ENCODE results near the gene QPCT.

The QPCT gene

GRCh38 chr2:37361994-37362698 lies 17.7 kb downstream of the QPCT start:
- no peak for DNase-seq

- DNase-seq = no peak
These were observed 19.9 kb downstream of the QPCT start for GRCh38 chr2:37364351-37364750.

DNA sequence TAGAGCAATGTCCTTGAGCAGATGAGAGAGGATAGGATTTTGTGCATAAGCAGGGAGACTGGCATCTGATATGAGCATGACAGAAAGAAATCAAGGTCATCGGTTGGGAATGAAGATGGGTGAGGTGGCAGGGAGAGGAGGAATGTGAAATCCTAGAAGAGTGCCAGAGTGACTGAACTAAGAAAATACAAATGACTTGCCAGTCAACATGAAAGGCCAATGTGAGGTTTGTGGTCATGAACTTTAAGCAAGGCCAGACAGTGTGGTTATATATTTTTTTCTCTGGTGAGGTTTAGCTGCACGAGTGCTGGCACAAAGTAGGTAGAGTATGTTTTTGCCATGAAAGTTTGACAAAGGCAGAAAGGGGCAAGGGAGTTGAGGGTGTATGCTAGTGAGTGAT lies 21.2 kb downstream of the QPCT start:
- DNase-seq = no peak

DNA sequence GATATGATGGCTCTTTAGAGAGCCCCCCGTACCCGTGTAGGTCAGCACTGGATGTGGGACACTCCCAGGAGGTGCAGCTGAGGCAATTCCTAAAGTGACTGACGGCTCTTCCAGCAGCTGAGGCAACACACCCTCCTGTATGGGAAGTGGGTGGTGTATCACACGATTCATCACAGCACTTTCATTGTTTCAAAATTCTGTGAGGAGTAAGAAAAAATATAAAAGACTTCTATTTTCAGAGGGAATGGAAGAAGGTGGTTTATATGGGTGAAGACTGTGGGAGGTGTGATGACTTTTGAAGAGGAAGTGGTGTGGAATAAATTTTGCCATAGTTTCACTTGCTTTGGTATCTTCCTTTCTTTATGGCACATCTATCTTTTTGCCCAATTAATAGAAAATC lies 22.3 kb downstream of the QPCT start:
- DNase-seq = peak in 1 of 2 donors; percentile 16

DNA sequence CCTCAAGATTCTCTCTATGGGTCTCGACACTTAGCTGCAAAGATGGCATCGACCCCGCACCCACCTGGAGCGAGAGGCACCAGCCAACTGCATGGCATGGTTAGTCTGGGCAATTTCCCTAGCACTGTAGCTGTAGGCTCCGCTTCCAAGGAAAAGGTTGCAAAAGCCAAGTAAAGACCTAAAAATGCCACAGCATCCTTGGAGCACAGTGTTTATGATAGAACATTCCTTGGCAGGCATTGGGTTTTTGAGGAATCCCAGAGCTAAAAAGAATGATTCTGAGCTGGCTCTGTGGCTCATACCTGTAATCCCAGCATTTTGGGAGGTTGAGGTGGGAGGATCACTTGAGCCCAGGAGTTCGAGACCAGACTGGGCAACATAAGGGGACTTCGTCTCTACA lies 22.9 kb downstream of the QPCT start:
- DNase-seq = no peak

DNA sequence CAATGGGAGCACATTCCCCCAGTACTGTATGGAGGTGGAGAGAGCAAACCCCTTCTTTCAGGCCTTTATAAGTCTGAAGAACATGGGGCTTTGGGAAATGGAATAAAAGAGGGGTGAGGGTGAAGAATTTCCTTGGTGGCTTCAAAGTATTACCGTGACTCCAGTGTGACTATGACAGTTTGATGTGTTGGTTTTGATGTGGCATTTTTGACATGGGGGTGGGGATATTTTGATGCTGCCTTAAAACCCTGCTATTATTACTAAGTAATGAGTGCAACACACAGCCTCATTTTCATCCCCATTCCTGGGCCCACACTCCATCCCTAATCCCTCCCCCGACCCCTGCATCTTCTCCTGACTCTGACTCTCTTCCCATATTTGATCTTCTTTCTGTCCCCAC lies 23.6 kb downstream of the QPCT start:
- peak in 1 of 2 donors; percentile 49 for DNase-seq

DNA sequence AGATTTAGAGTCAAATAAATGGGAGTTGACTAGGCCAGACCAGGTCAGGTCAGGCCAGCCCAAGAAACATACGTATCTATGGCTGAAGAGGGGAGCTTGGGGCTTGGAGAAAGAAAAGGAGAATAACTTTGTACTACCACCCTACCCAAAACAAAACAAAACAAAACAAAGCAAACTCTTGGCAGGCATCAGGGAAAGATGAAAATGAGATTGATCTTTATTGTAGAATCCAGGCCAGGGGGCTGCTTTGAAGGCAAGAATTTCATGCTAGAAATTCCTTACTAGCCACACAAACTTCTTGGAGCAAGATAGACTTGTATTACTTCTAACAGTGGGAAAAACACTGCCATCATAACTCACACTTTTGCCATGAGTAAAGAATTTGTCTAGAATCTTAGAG lies 26.2 kb downstream of the QPCT start:
- no peak for DNase-seq

GRCh38 chr2:37372000-37372399 lies 27.6 kb downstream of the QPCT start:
- DNase-seq = no peak

DNA sequence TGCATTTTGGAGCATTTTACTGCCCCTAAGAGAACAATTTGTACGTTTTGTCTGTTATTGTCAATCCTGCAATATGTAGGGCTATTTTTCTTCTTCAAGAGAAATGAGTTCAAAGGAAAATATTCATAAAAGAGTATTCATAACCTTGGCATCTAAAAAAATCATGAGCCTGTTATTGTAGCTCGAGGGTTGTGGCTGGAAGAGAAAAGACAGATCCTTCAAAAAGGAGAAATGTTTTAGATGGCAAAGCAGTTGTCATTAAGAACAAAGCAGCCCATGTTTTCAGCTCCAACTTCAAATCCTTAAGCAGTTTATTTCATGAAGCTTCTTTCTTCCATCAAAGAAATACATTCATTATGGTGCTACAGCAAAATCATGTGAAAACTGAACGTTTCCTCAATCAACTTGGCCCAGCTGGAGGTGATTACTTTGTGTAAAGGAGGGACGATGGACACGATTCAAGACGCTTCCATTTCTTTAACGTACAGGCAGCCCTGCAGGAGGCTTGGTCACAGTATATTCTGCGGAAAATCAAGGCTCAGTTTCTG lies 31.4 kb downstream of the QPCT start:
- DNase-seq = no peak

DNA sequence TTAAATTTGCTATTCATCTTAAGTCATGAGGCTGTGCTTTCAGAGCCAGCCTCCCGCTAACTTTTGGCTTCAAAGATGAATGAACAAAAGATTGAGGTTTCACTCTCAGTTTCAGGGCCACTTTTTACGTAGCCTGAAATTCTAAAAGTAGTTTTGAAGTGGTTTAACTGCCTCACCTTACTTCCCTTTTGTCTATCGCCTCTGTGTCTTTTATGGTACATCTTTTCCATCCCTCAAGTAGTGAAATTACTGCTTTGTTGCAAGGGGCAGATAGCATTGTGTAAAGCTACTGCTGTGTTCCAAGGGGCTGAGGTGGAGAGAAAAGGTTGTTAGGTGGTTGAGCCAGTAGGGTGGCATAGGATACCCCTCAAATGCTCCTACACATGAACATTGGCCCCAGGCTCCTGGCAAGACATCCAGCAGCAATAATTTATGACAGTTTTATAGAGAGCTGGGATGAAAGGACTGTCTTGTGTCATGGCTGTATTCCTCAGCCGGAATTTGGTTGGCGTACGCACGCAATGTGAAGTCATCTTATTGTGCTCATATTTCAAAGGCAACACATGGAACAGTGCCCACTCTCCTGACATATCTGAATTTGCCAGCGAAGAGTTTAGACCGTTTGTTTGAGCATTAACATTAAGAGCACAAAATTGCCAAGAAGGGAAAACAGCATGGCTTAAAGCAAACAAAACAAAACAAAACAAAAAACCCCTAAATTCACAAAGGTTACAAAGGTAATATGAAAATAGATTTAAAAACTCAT lies 32.2 kb downstream of the QPCT start:
- DNase-seq = peak; percentile 37 to 40

- peak; percentile 22 to 37 for DNase-seq
These were observed 32.7 kb downstream of the QPCT start for GRCh38 chr2:37377187-37377532.

- DNase-seq = no peak
These were observed 34.0 kb downstream of the QPCT start for GRCh38 chr2:37378411-37378810.

- peak in 1 of 2 donors; percentile 9 for DNase-seq
These were observed 35.5 kb downstream of the QPCT start for GRCh38 chr2:37379881-37380296.

DNA sequence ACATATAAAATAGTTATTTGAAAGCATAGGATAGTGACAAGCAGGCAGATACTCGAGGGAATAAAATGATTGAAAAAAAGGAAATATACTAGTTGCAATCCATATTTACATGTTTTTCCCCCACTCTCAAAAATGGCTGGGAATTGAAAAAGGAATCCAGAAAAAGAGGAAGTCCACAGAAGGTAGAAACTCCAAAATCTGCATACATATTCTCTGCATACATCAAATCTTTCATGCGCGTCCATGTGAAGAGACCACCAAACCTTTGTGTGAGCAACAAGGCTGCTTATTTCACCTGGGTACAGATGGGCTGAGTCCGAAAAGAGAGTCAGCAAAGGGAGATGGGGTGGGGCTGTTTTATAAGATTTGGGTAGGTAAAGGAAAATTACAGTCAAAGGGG lies 36.4 kb downstream of the QPCT start:
- peak in 1 of 2 donors; percentile 1 for DNase-seq

DNA sequence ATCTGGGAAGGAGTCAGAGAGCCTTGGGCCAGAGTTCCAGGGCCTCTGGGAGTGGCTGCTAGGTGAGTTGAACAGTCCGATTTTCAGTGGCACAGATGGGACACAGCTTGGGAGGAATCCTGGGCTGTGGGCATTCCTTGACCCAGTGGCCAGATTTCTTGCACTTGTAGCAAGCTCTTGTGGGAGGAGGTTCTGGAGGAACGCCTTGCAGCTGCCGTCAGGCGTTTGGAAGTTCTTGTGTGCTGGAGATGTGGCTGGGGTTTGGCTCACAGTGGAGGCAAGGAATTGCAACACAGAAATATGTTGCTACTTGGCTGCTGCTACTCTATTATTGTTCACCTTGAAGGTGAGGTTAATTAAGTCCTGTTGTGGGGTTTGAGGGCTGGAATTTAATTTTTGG lies 39.8 kb downstream of the QPCT start:
- DNase-seq = peak in 1 of 2 donors; percentile 8

- DNase-seq = peak in 1 of 2 donors; percentile 9
These were observed 42.9 kb downstream of the QPCT start for GRCh38 chr2:37387148-37387835.

- peak in 1 of 2 donors; percentile 3 for DNase-seq
These were observed 43.6 kb downstream of the QPCT start for GRCh38 chr2:37388074-37388473.

GRCh38 chr2:37389395-37389794 lies 45.0 kb downstream of the QPCT start:
- DNase-seq = peak in 1 of 2 donors; percentile 17

DNA sequence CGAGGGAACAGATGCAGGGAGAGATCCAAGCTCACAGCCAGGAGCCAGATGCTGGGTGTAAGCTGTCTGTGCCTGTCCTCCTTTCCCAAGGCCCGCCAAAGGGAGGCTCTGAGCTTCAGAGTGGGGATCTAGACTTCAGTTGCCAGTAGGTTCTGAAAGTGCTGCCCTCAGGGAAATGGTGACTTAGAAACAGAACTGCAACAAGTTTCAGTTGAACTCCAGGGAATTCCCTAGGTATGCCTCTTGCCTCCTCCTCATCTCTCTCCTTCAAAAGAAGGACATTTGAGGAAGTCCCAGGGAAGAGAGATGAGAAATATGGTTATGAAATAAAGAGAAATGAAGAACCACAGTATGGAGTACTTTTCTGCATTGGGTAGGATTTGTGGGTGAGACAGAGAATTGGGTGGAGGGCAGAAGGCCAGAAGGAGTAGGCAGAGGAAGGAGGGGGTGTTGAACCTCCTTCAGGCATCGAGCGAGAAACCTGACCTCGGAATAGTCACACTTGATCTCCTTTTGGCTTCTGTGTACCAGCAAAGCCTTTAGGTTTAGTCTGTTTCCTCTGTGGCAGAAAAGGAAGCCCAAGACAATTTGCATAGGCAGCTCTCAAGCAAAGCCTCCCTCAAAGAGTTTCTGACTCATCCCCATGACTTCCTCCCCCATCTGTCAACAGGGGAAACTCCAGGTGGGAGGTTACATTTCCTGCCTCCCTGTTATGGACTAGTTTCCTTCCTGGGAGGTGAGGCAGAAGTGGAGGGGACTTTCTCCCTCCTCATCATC lies 45.7 kb downstream of the QPCT start:
- peak; percentile 43 to 73 for DNase-seq

- no peak for DNase-seq
These were observed 46.3 kb downstream of the QPCT start for GRCh38 chr2:37390777-37391176.

- no peak for DNase-seq
These were observed 47.3 kb downstream of the QPCT start for GRCh38 chr2:37391711-37392110.

- DNase-seq = no peak
These were observed 48.0 kb downstream of the QPCT start for GRCh38 chr2:37392428-37392827.

DNA sequence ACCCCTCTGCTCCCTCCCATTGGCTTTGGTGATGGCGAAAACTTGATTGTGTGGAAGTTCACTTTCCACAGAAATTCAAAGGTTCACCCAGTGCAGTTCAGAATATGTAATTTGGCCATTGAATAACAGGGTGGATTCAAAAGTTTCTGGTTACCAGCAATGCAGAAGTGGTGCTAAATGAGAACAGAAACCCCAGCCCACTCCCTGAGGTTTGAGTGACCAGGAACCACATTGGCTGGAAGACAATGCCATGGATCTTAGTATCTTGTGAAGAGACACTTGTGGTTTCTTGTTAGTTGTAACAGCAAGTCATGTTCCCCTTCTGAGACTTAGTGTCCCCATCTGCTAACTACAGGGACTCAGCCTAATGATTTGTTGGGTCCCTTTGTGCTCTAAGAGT lies 49.8 kb downstream of the QPCT start:
- DNase-seq = no peak
